MCF 10A (cell line): ENCODE results near the gene HACD4. TPM values are rescaled to one million over a fixed set of nuclear protein-coding genes. Genes with fewer than 3 reads are reported as not detected.

Experiments used
- BruUV-seq: library from RNA; stranded (reverse); fragments of 400-500 nt; replicated peaks from 2 replicates; lab custom pipeline; 2021; lab: Mats Ljungman, UMichigan
- CTCF ChIA-PET: fragments of 300-600 bp; sonication (Branson Sonifier 250); formaldehyde crosslinking; extraction: SDS; loops from one replicate; lab custom pipeline; 2021; ENCODE audit warnings: antibody characterized with exemption, inconsistent platforms; lab: Yijun Ruan, JAX
- POLR2A ChIA-PET: fragments of 300-600, 350-650 bp; sonication (Branson Sonifier 250); formaldehyde crosslinking; extraction: SDS; loops from one replicate; lab custom pipeline; 2020; ENCODE audit warnings: antibody characterized with exemption, inconsistent platforms; lab: Yijun Ruan, JAX
- DNase-seq: peaks from one replicate; pipeline ENCODE4 v3.0.0-alpha.2; 2018; ENCODE audit not compliant: unreplicated experiment
- H3K27ac Mint-ChIP-seq: one replicate; pipeline ENCODE4 v1.8.0; 2022; ENCODE audit warnings: mild to moderate bottlenecking, low read depth, mixed read lengths; ENCODE audit not compliant: unreplicated experiment
- H3K27me3 Mint-ChIP-seq: one replicate; pipeline ENCODE4 v1.8.0; 2022; ENCODE audit warnings: mixed read lengths; ENCODE audit not compliant: insufficient read depth, unreplicated experiment
- H3K36me3 Mint-ChIP-seq: one replicate; pipeline ENCODE4 v1.8.0; 2022; ENCODE audit warnings: mild to moderate bottlenecking, moderate library complexity, mixed read lengths; ENCODE audit not compliant: insufficient read depth, unreplicated experiment
- H3K4me1 Mint-ChIP-seq: one replicate; pipeline ENCODE4 v1.8.0; 2022; ENCODE audit warnings: mixed read lengths; ENCODE audit not compliant: insufficient read depth, unreplicated experiment
- H3K4me3 Mint-ChIP-seq: one replicate; pipeline ENCODE4 v1.8.0; 2022; ENCODE audit warnings: mild to moderate bottlenecking, moderate library complexity, mixed read lengths; ENCODE audit not compliant: unreplicated experiment
- H3K9me3 Mint-ChIP-seq: one replicate; pipeline ENCODE4 v1.8.0; 2022; ENCODE audit warnings: mixed read lengths; ENCODE audit not compliant: unreplicated experiment
- CTCF ChIP-seq: fragments of 200-600 bp; IDR thresholded peaks from one replicate; pipeline ENCODE4 v1.8.0; 2022; ENCODE audit warnings: antibody characterized with exemption, mild to moderate bottlenecking; ENCODE audit not compliant: unreplicated experiment
- intact Hi-C: fragments of 100-400 bp; cut with micrococcal nuclease; formaldehyde crosslinking; loops from 2 replicates; pipeline ENCODE4 v1.14.1; 2022
- total RNA-seq: library from RNA; stranded (reverse); gene quantifications from 2 replicates; pipeline ENCODE4 v1.2.3, GENCODE V29; 2022

The HACD4 gene
- total RNA-seq, 1 experiment from 2014 or later = not detected

GRCh38 chr9:20972684-20973083 lies 58.8 kb downstream of the HACD4 start:
- no peak for DNase-seq
- no peaks in the 10 kb centered on the region for H3K27me3 Mint-ChIP-seq
- TF ChIP-seq CTCF = no peak
- no peaks in the 10 kb centered on the region for H3K36me3 Mint-ChIP-seq
- no TSS peak for BruUV-seq
- POLR2A ChIA-PET = interaction anchor here (0.6 kb wide), 1 partner anchor 283 kb away, joined by 3 read pairs; no protein-coding TSS in a partner anchor
- CTCF ChIA-PET = interaction anchor here (0.9 kb wide), 1 partner anchor 138 kb away, joined by 3 read pairs; no protein-coding TSS in a partner anchor
- H3K4me1 Mint-ChIP-seq = no peaks in the 10 kb centered on the region
- intact Hi-C loops = no loop called here
- H3K4me3 Mint-ChIP-seq = no peak overlapping the region
- no peak overlapping the region for H3K27ac Mint-ChIP-seq
- no peaks in the 10 kb centered on the region for H3K9me3 Mint-ChIP-seq

- Mint-ChIP-seq H3K36me3 (no peaks in the 10 kb centered on the region), H3K9me3 (no peaks in the 10 kb centered on the region), H3K27ac (no peak overlapping the region), H3K27me3 (no peaks in the 10 kb centered on the region), H3K4me3 (no peak overlapping the region), H3K4me1 (no peaks in the 10 kb centered on the region)
- no peak for DNase-seq
- ChIA-PET POLR2A (no interaction called here), CTCF (interaction anchor here (0.9 to 1.2 kb wide), 2 partner anchors 11 to 149 kb away, joined by 3 read pairs; no protein-coding TSS in a partner anchor)
- intact Hi-C loops = no loop called here
- no peak for TF ChIP-seq CTCF
- BruUV-seq = no TSS peak
Observed at GRCh38 chr9:20962536-20963225, 68.8 kb downstream of the HACD4 start.

GRCh38 chr9:20950707-20951106 lies 80.7 kb downstream of the HACD4 start:
- DNase-seq = no peak
- H3K27ac Mint-ChIP-seq = no peak overlapping the region
- no peak overlapping the region for H3K4me3 Mint-ChIP-seq
- BruUV-seq = no TSS peak
- H3K36me3 Mint-ChIP-seq = peaks cover 35% of the 10 kb centered on the region
- POLR2A ChIA-PET = interaction anchor here (1.3 kb wide), 1 partner anchor 324 kb away, joined by 4 read pairs; no protein-coding TSS in a partner anchor
- TF ChIP-seq CTCF = no peak
- CTCF ChIA-PET = no interaction called here
- H3K4me1 Mint-ChIP-seq = no peaks in the 10 kb centered on the region
- no peaks in the 10 kb centered on the region for H3K9me3 Mint-ChIP-seq
- intact Hi-C loops = no loop called here
- H3K27me3 Mint-ChIP-seq = no peaks in the 10 kb centered on the region

Other genes with a start within 250 kb of the HACD4 start
- not detected in 2 replicates for gene IFNB1, start 46.3 kb upstream of the HACD4 start, total RNA-seq
- gene IFNW1, start 110.2 kb upstream of the HACD4 start, total RNA-seq = not detected in 2 replicates
- not detected in 2 replicates for gene IFNA21, start 135.0 kb upstream of the HACD4 start, total RNA-seq
- not detected in 2 replicates for gene IFNA4, start 155.9 kb upstream of the HACD4 start, total RNA-seq
- gene IFNA7, start 170.6 kb upstream of the HACD4 start, total RNA-seq = not detected in 2 replicates
- not detected in 2 replicates for gene IFNA10, start 175.5 kb upstream of the HACD4 start, total RNA-seq
- not detected in 2 replicates for gene IFNA16, start 185.7 kb upstream of the HACD4 start, total RNA-seq
- gene IFNA17, start 196.6 kb upstream of the HACD4 start, total RNA-seq = not detected in 2 replicates
- gene IFNA14, start 208.4 kb upstream of the HACD4 start, total RNA-seq = not detected in 2 replicates